Measurements from ENCODE around the gene SCN9A. TPM values are rescaled to one million over a fixed set of nuclear protein-coding genes. Genes with fewer than 3 reads are reported as not detected.
A peak's percentile ranks its signal among the peaks of the same experiment; 100 is the strongest.

Gene SCN9A
- total and polyA plus RNA-seq, 9 of the 15 experiments (the other 6 are each of a cell fraction or from before 2014, with no cell fraction given), result 1.4 to 22.8 (median 7.1) TPM

DNA sequence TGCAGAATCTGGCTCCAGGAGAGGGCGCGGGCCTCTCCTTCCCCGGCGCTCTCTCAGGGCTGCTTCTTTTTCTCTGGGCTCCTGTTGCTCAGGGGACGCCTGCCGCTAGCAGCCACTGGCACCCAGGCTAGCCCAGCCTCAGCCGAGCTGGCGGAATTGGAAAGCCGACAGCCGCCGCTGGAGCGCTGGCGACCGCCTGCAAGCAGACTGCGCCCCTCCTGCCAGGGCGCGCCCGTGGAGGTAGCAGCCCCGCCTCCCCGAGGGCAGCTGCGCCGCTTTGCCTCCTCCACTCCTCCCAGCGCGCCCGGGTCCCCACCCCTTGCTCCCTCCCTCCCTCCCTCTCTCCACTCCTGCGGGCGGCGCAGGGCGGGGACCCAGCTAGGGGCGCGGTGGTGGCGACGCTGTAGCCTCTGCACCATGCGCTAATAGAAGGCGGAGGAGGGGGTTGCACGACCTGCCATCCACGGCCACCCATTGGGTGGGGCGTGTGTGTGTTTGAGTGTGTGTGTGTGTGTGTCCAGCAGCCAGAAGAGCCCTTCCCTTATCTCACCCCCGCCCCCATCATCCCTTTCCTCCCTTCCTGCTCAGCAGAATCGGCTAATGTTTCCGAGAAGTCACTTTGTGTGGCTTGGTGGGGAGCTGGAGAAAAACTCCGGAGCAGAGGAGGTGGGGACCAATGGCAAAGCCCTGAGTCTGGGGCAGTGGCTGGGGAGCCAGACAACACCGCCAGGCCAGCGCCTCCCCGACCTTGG is at the start of gene SCN9A (continued):
- TF ChIP-seq, protein P1, sequence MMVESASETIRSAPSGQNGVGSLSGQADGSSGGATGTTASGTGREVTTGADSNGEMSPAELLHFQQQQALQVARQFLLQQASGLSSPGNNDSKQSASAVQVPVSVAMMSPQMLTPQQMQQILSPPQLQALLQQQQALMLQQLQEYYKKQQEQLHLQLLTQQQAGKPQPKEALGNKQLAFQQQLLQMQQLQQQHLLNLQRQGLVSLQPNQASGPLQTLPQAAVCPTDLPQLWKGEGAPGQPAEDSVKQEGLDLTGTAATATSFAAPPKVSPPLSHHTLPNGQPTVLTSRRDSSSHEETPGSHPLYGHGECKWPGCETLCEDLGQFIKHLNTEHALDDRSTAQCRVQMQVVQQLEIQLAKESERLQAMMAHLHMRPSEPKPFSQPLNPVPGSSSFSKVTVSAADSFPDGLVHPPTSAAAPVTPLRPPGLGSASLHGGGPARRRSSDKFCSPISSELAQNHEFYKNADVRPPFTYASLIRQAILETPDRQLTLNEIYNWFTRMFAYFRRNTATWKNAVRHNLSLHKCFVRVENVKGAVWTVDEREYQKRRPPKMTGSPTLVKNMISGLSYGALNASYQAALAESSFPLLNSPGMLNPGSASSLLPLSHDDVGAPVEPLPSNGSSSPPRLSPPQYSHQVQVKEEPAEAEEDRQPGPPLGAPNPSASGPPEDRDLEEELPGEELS (CRISPR knock-in tag; IDR thresholded peaks at IDR 0.05; ENCODE audit: borderline replicate concordance), result no peak
- TF ChIP-seq TRIM24 (IDR thresholded peaks at IDR 0.05) (peak; percentile 68 to 88), JUNB (CRISPR knock-in tag; conservative IDR thresholded peaks at IDR 0.05) (no peak), ZNF778 (CRISPR knock-in tag; IDR thresholded peaks at IDR 0.05) (no peak), ZEB2 (IDR thresholded peaks at IDR 0.05) (peak; percentile 59), TCF7 (IDR thresholded peaks at IDR 0.05; ENCODE audit: borderline replicate concordance) (no peak), FIP1L1 (IDR thresholded peaks at IDR 0.05; ENCODE audit: low read depth, low read length, poor library complexity, severe bottlenecking) (peak; percentile 87), ESRRB (CRISPR knock-in tag; IDR thresholded peaks at IDR 0.05; ENCODE audit: borderline replicate concordance) (no peak), GATAD2B (IDR thresholded peaks at IDR 0.05; ENCODE audit: borderline replicate concordance) (peak; percentile 82), MCM5 (IDR thresholded peaks at IDR 0.05; ENCODE audit: low read depth) (no peak), MIER1 (IDR thresholded peaks at IDR 0.05; ENCODE audit: low read depth) (no peak), IFI16 (CRISPR knock-in tag; IDR thresholded peaks at IDR 0.05) (no peak), MTA3 (IDR thresholded peaks at IDR 0.05; ENCODE audit: borderline replicate concordance) (peak; percentile 86; the same call in 1 of the 2 replicates), ILF3 (IDR thresholded peaks at IDR 0.05; ENCODE audit: borderline replicate concordance) (no peak), SMC3 (conservative IDR thresholded peaks at IDR 0.05; ENCODE audit: insufficient read depth, low read depth, low read length) (peak; percentile 21; the same call in 1 of the 2 replicates), HNRNPL (IDR thresholded peaks at IDR 0.05; ENCODE audit: low read depth, low read length) (peak; percentile 96), NFXL1 (CRISPR knock-in tag; IDR thresholded peaks at IDR 0.05) (no peak), ZNF644 (tag; IDR thresholded peaks at IDR 0.05; ENCODE audit: low read depth) (peak; percentile 42; the same call in 1 of the 2 replicates), TBP (optimal IDR thresholded peaks at IDR 0.05; ENCODE audit: low read depth, low read length) (peak; percentile 29), HIVEP1 (CRISPR knock-in tag; IDR thresholded peaks at IDR 0.05) (0 out of 2 replicates have a peak, but pooled peaks have one; percentile 6)
